ENCODE results near the gene KNG1. TPM values are rescaled to one million over a fixed set of nuclear protein-coding genes. Genes with fewer than 3 reads are reported as not detected.

Gene KNG1
- total and polyA plus RNA-seq, 2 of the 8 experiments (the other 6 are each of a cell fraction or from before 2014, with no cell fraction given): 0.05 TPM; not detected in 1

DNA sequence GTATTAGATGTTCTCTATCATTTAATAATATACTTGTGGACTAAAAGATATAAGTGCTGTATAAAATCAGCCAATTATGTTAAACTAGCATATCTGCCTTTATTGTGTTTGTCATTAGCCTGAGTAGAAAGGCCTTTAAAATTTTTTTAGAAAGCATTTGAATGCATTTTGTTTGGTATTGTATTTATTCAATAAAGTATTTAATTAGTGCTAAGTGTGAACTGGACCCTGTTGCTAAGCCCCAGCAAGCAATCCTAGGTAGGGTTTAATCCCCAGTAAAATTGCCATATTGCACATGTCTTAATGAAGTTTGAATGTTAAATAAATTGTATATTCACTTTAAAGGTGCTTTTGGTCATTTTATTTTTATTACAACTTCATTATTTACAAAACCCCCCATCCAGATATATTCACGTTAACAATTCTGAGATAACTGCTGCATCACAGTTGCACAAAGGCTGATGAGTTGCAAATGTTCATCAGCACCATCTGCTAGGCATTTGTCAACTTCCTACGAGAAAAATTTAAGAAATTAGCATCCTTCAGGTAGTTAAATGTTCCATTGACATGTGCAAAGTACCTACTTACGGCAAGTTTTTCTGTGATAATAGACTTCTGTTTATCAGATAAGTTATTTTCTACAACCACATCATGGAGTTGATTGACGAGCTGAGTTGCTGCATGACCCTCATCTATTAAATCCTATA, 72.5 kb downstream of the KNG1 start (continued):
- TF ChIP-seq, protein P1, sequence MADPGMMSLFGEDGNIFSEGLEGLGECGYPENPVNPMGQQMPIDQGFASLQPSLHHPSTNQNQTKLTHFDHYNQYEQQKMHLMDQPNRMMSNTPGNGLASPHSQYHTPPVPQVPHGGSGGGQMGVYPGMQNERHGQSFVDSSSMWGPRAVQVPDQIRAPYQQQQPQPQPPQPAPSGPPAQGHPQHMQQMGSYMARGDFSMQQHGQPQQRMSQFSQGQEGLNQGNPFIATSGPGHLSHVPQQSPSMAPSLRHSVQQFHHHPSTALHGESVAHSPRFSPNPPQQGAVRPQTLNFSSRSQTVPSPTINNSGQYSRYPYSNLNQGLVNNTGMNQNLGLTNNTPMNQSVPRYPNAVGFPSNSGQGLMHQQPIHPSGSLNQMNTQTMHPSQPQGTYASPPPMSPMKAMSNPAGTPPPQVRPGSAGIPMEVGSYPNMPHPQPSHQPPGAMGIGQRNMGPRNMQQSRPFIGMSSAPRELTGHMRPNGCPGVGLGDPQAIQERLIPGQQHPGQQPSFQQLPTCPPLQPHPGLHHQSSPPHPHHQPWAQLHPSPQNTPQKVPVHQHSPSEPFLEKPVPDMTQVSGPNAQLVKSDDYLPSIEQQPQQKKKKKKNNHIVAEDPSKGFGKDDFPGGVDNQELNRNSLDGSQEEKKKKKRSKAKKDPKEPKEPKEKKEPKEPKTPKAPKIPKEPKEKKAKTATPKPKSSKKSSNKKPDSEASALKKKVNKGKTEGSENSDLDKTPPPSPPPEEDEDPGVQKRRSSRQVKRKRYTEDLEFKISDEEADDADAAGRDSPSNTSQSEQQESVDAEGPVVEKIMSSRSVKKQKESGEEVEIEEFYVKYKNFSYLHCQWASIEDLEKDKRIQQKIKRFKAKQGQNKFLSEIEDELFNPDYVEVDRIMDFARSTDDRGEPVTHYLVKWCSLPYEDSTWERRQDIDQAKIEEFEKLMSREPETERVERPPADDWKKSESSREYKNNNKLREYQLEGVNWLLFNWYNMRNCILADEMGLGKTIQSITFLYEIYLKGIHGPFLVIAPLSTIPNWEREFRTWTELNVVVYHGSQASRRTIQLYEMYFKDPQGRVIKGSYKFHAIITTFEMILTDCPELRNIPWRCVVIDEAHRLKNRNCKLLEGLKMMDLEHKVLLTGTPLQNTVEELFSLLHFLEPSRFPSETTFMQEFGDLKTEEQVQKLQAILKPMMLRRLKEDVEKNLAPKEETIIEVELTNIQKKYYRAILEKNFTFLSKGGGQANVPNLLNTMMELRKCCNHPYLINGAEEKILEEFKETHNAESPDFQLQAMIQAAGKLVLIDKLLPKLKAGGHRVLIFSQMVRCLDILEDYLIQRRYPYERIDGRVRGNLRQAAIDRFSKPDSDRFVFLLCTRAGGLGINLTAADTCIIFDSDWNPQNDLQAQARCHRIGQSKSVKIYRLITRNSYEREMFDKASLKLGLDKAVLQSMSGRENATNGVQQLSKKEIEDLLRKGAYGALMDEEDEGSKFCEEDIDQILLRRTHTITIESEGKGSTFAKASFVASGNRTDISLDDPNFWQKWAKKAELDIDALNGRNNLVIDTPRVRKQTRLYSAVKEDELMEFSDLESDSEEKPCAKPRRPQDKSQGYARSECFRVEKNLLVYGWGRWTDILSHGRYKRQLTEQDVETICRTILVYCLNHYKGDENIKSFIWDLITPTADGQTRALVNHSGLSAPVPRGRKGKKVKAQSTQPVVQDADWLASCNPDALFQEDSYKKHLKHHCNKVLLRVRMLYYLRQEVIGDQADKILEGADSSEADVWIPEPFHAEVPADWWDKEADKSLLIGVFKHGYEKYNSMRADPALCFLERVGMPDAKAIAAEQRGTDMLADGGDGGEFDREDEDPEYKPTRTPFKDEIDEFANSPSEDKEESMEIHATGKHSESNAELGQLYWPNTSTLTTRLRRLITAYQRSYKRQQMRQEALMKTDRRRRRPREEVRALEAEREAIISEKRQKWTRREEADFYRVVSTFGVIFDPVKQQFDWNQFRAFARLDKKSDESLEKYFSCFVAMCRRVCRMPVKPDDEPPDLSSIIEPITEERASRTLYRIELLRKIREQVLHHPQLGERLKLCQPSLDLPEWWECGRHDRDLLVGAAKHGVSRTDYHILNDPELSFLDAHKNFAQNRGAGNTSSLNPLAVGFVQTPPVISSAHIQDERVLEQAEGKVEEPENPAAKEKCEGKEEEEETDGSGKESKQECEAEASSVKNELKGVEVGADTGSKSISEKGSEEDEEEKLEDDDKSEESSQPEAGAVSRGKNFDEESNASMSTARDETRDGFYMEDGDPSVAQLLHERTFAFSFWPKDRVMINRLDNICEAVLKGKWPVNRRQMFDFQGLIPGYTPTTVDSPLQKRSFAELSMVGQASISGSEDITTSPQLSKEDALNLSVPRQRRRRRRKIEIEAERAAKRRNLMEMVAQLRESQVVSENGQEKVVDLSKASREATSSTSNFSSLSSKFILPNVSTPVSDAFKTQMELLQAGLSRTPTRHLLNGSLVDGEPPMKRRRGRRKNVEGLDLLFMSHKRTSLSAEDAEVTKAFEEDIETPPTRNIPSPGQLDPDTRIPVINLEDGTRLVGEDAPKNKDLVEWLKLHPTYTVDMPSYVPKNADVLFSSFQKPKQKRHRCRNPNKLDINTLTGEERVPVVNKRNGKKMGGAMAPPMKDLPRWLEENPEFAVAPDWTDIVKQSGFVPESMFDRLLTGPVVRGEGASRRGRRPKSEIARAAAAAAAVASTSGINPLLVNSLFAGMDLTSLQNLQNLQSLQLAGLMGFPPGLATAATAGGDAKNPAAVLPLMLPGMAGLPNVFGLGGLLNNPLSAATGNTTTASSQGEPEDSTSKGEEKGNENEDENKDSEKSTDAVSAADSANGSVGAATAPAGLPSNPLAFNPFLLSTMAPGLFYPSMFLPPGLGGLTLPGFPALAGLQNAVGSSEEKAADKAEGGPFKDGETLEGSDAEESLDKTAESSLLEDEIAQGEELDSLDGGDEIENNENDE (IDR thresholded peaks at IDR 0.05; ENCODE audit: insufficient replicate concordance, low read length): no peak
- TF ChIP-seq POLR2A (IDR thresholded peaks at IDR 0.05; ENCODE audit: control extremely low read depth in 1 of 2, low read depth in 2 of 2, low read length in 2 of 2) (no peak; a peak in 1 of 3 replicates), SIX5 (IDR thresholded peaks at IDR 0.05; ENCODE audit: low read depth, low read length) (no peak), TAF7 (optimal IDR thresholded peaks at IDR 0.05; ENCODE audit: borderline replicate concordance, low read depth, low read length) (peak; percentile 4), SIRT6 (IDR thresholded peaks at IDR 0.05; ENCODE audit: low read length) (peak; percentile 45), ZNF274 (IDR thresholded peaks at IDR 0.05; ENCODE audit: borderline replicate concordance, extremely low read depth, low read length) (no peak), SIN3A (conservative IDR thresholded peaks at IDR 0.05 in 1 of 2, IDR thresholded peaks at IDR 0.05 in 1 of 2; ENCODE audit: low read depth in 1 of 2, low read length in 2 of 2) (peak in 1 of 2 experiments; percentile 89; a peak in 1 of 4 replicates), SRF (IDR thresholded peaks at IDR 0.05; ENCODE audit: low read depth, low read length) (no peak), SP4 (IDR thresholded peaks at IDR 0.05; ENCODE audit: low read length) (no peak)
- TF ChIP-seq, protein P2, sequence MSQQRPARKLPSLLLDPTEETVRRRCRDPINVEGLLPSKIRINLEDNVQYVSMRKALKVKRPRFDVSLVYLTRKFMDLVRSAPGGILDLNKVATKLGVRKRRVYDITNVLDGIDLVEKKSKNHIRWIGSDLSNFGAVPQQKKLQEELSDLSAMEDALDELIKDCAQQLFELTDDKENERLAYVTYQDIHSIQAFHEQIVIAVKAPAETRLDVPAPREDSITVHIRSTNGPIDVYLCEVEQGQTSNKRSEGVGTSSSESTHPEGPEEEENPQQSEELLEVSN (IDR thresholded peaks at IDR 0.05): no peak

Measured in H1 (cell line).